HG03025 (cell line): ENCODE results near the gene FASTK.
A peak's percentile ranks its signal among the peaks of the same experiment; 100 is the strongest.

Experiments used
- ATAC-seq: cut with Tn5 transposase; IDR thresholded peaks from one replicate; pipeline ENCODE4 v1.9.1; 2021; ENCODE audit warnings: mild to moderate bottlenecking, moderate library complexity; ENCODE audit not compliant: unreplicated experiment, low FRiP score

FASTK gene

GRCh38 chr7:151080522-151081169 lies at the start of gene FASTK:
TSS of gene FASTK (minus strand) at chr7:151080809. CDS start at chr7:151080766, 43 bp downstream.
- peak; percentile 73 for ATAC-seq

GRCh38 chr7:151129960-151130591 lies 49.5 kb upstream of the FASTK start:
- no peak for ATAC-seq

- ATAC-seq = no peak
These were observed 48.7 kb upstream of the FASTK start for GRCh38 chr7:151129117-151129959.

- no peak for ATAC-seq
These were observed 48.1 kb upstream of the FASTK start for GRCh38 chr7:151128716-151129115.

GRCh38 chr7:151128144-151128543 lies 47.5 kb upstream of the FASTK start:
- no peak for ATAC-seq

GRCh38 chr7:151126491-151127137 lies 46.0 kb upstream of the FASTK start:
- ATAC-seq = no peak

GRCh38 chr7:151125846-151126481 lies 45.4 kb upstream of the FASTK start:
- ATAC-seq = no peak

GRCh38 chr7:151125470-151125845 lies 44.8 kb upstream of the FASTK start:
- no peak for ATAC-seq

GRCh38 chr7:151124899-151125399 lies 44.3 kb upstream of the FASTK start:
- ATAC-seq = no peak

GRCh38 chr7:151124481-151124880 lies 43.9 kb upstream of the FASTK start:
- ATAC-seq = no peak

GRCh38 chr7:151123822-151124464 lies 43.3 kb upstream of the FASTK start:
- peak; percentile 62 for ATAC-seq

- ATAC-seq = no peak
These were observed 42.7 kb upstream of the FASTK start for GRCh38 chr7:151123158-151123821.

GRCh38 chr7:151122796-151123157 lies 42.2 kb upstream of the FASTK start:
- ATAC-seq = no peak

GRCh38 chr7:151122276-151122675 lies 41.7 kb upstream of the FASTK start:
- no peak for ATAC-seq

GRCh38 chr7:151121380-151122170 lies 41.0 kb upstream of the FASTK start:
- ATAC-seq = no peak

- ATAC-seq = no peak
These were observed 40.3 kb upstream of the FASTK start for GRCh38 chr7:151120896-151121295.

GRCh38 chr7:151119902-151120301 lies 39.3 kb upstream of the FASTK start:
- no peak for ATAC-seq

GRCh38 chr7:151119055-151119415 lies 38.4 kb upstream of the FASTK start:
- no peak for ATAC-seq
